C4-2B (cell line): ENCODE results near the gene CDR2.

Experiments
- ZFX ChIP-seq: fragments of 450-650 bp; IDR thresholded peaks from 2 replicates; pipeline ENCODE4 v1.6.1; 2017
- TF ChIP-seq, protein P1 (sequence below): fragments of 450-650 bp; conservative IDR thresholded peaks from 2 replicates; pipeline ENCODE4 v1.5.1; 2017; ENCODE audit warnings: mild to moderate bottlenecking

DNA sequence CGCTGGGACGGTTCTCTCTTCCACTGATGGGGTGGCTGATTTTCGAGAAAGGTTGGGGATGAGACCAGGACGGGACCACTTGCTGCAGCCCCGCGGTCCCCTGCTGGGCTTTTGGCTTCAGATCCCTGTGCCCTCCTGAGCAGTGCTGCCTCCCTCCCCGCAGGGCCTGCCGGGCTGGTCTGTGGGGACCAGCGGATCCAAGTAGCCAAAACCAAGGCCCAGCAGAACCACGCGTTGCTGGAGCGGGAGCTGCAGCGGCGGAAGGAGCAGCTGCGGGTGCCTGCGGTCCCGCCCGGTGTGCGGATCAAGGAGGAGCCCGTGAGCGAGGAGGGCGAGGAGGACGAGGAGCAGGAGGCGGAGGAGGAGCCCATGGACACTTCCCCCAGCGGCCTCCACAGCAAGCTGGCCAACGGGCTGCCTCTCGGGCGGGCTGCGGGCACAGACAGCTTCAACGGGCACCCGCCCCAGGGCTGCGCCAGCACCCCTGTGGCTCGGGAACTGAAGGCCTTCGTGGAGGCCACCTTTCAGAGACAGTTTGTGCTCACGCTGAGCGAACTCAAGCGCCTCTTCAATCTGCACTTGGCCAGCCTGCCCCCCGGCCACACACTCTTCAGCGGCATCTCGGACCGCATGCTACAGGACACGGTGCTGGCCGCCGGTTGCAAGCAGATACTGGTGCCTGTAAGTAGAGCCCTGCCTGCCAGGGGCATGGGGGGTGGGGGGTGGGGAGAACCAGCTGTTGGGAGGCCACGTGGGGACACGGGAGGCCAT is 48.6 kb downstream of the CDR2 start:
- TF ChIP-seq, protein P1, sequence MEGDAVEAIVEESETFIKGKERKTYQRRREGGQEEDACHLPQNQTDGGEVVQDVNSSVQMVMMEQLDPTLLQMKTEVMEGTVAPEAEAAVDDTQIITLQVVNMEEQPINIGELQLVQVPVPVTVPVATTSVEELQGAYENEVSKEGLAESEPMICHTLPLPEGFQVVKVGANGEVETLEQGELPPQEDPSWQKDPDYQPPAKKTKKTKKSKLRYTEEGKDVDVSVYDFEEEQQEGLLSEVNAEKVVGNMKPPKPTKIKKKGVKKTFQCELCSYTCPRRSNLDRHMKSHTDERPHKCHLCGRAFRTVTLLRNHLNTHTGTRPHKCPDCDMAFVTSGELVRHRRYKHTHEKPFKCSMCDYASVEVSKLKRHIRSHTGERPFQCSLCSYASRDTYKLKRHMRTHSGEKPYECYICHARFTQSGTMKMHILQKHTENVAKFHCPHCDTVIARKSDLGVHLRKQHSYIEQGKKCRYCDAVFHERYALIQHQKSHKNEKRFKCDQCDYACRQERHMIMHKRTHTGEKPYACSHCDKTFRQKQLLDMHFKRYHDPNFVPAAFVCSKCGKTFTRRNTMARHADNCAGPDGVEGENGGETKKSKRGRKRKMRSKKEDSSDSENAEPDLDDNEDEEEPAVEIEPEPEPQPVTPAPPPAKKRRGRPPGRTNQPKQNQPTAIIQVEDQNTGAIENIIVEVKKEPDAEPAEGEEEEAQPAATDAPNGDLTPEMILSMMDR: no peak
- no peak for TF ChIP-seq ZFX
